Measurements from ENCODE around the gene KCNK3. TPM values are rescaled to one million over a fixed set of nuclear protein-coding genes. Genes with fewer than 3 reads are reported as not detected.
"Not testable (repeated sequence)": the region's sequence is repeated elsewhere in the genome, so short reads cannot be mapped to it uniquely, and the experiment has no call there.

KCNK3 gene
- total RNA-seq: 10 to 100 TPM; 13.1 to 24.4 TPM
- long read RNA-seq, donor 1, full-length matches to known transcripts: 22 of 35 reads
- long read RNA-seq, donor 1, partial matches to known transcripts: 0 of 35 reads
- long read RNA-seq, donor 1, other reads (novel, unspliced or antisense): 13 of 35 reads
- long read RNA-seq, donor 2, full-length matches to known transcripts: 5 of 40 reads
- long read RNA-seq, donor 2, partial matches to known transcripts: 0 of 40 reads
- long read RNA-seq, donor 2, other reads (novel, unspliced or antisense): 35 of 40 reads

DNA sequence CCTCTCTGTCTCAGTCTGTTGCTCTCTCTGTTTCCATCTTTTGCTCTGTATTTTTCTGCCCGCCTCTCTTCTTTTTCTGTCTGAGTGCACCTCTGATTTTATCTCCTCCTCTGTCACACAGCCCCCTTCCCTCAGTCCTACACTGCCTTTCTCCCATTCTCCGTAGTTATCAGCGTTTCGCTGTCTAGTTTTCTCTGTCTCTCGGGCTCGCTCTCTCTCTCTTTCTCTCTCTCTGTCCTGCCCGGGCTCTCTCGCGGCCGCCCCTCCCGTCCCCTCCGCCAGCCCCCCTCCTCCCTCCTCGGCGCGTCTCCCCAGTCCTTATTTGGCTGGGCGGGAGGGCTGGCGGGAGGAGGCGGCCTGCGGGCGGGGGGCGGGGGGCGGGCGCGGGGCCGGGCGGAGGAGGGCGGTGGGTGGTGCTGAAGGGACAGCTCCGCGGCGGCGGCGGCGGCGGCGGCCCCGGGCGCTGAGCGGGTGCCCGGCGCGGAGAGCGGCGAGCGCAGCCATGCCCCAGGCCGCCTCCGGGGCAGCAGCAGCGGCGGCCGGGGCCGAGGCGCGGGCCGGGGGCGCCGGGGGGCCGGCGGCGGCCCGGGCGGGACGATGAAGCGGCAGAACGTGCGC, at the start of gene KCNK3:
TSS of gene KCNK3 (plus strand) at position 444 of the 618 bp plus-strand sequence. CDS start at position 598, 154 bp downstream.
- peak; percentile 88 for DNase-seq (ENCODE audit: low spot score)
- intact Hi-C loops (cut with DNase I): no loop called here

DNA sequence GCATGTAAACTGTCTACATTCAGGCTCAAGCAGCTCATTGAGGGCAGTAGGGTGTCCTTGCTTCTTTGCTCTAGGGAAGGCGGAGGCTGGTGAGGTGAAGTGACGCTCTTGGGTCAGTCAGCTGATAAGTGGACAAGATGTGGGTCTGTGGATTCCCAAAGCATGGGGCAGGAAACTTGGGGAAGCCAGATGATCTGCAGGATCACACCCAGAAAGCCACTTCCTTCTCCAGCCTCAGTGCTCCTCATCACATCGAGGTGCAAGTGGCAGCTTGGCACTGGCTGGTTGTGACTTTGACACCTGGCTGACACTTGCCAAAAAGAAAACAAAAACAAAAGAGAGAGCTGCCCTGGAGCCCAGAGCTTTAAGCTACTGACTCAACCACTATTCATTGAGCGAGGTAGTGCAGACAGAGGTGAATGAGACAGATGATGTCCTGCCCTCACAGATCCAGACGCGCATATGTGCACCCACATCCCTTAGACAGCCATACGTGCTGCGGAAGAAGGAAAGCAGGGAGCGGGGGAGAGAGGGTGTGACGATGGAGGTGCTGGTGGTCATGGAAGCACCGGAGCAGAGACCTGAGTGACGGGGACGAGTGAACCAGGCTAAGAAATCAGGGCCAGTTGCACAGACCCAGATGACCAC, 48.2 kb upstream of the KCNK3 start:
- intact Hi-C loops (cut with DNase I): no loop called here
- DNase-seq (ENCODE audit: low spot score): peak; percentile 53

DNA sequence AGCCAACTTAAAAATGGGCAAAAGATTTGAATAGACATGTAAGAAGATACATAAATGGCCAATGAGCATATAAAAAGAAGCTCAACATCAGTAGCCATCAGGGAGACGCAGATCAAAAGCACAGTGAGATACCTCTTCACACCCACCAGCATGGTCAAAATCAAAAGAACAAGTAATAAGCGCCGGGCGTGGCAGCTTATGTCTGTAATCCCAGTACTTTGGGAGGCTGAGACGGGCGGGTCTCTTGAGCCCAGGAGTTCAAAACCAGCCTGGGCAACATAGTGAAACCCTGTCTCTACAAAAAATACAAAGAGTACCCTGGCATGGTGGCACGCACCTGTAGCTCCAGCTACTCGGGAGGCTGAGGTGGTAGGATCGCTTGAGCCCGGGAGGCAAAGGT, 46.8 kb upstream of the KCNK3 start:
- intact Hi-C loops (cut with DNase I): loop anchor here in 1 of 2 donors (5.0 kb wide), 1 partner anchor 42 kb away; no protein-coding TSS in a partner anchor
- DNase-seq (ENCODE audit: low spot score): peak; percentile 55

DNA sequence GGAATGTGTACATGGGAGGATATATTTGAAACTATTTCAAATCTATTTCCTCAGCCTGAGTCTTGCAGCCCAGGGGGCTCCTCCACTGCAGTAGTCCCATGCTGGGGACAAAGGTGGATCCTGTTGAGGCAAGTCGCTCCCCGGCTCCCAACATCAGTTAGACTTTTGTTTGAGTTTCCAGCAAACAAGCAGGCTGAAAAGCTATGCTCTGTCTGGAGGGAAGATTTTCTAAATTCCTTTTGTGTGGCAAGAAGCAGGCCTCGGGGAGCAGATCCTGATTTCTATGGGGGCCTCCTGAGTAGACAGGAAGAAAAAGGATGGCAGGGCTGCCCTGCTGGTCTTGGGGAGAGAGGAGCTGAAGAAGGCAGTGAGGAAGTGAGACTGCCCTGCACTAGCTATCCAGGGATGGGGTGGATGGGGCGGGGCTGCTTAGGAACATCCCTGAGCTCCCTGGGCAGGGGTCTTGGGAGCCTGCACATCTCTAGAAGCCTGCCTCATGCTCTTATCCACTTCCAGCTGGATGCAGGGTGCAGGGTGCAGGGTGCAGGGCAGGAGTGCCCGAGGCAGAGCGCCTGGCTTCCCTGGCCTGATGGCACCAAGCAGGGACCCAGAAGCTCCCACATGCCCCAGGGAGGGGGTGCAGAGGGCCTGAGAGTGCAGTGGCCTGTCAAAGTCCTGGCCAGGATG, 45.4 kb upstream of the KCNK3 start:
- intact Hi-C loops (cut with DNase I): loop anchor here in 1 of 2 donors (5.0 kb wide), 1 partner anchor 40 kb away; no protein-coding TSS in a partner anchor
- DNase-seq (ENCODE audit: low spot score): peak; percentile 73

DNA sequence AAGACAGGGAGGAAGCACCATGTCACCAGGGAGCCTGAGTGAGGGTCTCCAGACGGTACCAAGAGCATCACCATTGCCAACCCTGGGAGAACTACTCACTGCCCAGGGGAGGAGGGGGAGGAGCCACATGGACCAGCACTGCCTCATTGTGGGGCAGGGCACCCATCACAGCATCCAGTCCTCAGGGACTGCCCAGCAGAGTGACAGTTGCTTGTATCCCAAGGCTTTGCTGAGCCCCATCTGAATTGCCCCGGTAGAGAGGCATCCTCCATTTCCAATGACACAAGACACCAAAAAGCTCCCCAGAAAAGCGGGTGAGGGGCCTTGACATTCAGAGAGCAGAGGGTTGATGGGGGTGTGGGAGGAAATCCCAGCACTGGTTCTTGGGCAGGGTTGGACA, 44.5 kb upstream of the KCNK3 start:
- intact Hi-C loops (cut with DNase I): loop anchor here in 1 of 2 donors (5.0 kb wide), 1 partner anchor 39 kb away; no protein-coding TSS in a partner anchor
- DNase-seq (ENCODE audit: low spot score): no peak

DNA sequence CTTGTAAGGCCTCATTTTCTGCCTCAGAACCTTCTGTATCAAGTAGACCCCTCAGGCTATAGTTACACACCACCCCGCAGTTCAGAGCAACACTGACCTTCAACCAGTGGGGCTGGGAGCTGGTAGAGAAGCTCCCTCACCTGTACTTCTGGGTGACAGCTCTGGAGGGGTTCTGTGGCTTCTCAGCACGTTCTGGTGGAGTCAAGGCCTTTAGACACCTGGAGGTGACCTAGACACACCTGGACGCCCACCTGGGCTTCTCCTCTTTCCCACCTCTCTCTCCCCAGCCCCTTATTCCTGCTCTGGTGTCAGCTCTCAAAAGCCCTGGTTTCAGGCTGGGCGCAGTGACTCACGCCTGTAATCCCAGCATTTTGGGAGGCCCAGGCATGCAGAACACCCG, 44.0 kb upstream of the KCNK3 start:
- intact Hi-C loops (cut with DNase I): loop anchor here in 1 of 2 donors (5.0 kb wide), 1 partner anchor 39 kb away; no protein-coding TSS in a partner anchor
- peak; percentile 40 for DNase-seq (ENCODE audit: low spot score)

DNA sequence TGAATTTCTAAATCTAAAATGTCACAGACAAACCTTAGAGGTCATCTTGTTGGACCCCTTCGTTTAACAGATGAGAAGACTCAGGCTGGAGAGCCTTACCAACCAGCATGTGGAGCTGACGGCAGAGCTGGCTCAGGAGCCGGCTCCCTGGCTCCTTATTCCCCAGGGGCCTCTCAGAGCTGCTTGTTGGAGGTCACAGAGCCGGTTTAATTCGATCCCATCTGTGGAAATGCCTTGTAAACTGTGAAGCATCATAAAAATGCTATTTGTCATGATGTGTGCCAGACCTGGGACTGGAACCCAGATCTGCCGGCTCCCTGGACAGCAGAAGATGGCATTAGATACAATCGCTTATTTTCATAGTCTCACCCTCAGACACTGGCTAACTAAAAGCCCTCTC, 43.2 kb upstream of the KCNK3 start:
- intact Hi-C loops (cut with DNase I): loop anchor here in 1 of 2 donors (5.0 kb wide), 1 partner anchor 38 kb away; no protein-coding TSS in a partner anchor
- DNase-seq (ENCODE audit: low spot score): peak; percentile 53

DNA sequence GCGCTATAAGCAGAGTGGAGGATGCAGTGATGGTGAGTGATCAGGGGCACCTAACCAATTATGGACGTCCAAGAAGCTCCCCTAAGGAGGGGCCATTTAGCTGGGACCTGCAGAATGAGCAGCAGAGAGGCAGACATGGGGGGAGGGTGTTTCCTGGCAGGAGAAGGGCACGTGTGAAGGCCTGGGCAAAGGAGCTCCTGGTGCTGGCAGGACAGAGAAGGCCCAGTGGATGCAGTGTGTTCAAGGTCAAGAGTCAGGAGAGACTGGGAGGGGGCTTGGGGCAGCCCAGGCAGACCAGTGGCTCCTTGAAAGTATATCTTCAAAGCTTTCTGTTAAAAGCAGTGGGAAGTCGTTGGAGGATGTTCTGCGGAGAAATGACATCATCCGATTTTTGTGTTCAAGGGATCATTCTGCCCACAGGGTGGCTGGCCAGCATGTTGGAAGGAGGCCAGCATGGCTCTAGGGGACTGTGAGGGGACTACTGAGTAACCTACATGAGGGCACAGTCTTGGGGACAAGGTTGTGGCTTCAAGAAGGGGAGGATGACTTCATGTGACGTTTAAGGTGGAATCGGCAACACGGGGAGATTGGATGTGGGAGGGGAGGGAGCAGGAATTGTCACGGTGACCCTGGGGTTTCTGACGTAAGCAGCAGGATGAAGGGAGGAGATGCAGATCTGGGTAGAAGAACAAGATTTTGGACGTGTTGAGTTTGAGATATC, 42.4 kb upstream of the KCNK3 start:
- intact Hi-C loops (cut with DNase I): loop anchor here in 1 of 2 donors (5.0 kb wide), 1 partner anchor 37 kb away; no protein-coding TSS in a partner anchor
- peak; percentile 32 for DNase-seq (ENCODE audit: low spot score)

DNA sequence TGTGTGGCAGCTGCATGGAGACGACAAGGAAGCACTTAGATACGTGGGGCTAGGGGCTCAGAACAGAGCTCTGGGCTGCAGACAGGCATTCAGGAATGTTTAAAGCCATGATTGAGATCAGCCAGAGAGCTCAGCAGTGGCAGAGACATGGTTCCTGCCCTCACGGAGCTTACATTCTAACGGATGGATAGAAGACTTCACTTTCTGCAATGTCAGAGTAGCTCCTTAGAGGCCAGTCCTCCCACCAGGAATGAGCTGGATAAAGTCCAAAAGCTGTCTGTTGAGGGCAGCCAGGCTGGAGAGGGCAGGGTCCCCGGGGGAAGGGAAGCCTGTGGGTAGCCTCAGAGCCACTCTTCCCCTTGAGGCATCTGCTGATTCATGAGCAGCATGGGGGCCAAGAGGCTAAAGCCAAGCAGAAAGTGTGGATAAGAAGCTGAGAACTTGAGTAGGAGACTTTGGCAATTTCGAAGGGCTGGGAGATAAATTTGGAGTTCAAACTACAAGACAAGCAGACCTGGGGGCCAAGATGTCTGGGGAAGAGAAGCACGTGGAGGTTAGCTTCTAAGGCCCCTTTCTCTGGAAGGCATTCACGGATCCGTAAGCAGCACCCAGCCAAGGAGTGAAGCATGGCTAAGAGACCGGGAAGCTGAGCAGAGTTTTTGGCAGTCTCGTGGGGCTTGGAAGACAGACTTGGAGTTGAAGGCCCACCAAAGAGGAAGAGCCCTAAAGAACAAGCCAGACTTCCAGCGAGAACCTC, 41.6 kb upstream of the KCNK3 start:
- DNase-seq (ENCODE audit: low spot score): peak; percentile 60
- intact Hi-C loops (cut with DNase I): no loop called here

DNA sequence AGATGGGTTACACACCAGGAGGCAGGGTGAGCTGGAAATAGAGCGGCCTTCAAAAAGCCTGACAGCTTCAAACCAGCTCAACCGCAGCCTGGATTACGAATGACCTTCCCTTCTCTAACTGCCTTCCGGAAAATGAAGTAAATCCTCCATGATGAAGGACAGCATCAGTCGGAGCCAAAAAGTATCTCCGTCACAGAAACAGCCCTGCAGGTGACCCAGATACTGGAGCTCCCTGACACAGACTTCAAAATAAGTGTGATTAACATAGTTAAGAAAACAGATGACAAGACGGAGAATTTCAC, 41.1 kb upstream of the KCNK3 start:
- intact Hi-C loops (cut with DNase I): no loop called here
- DNase-seq (ENCODE audit: low spot score): peak; percentile 38

DNA sequence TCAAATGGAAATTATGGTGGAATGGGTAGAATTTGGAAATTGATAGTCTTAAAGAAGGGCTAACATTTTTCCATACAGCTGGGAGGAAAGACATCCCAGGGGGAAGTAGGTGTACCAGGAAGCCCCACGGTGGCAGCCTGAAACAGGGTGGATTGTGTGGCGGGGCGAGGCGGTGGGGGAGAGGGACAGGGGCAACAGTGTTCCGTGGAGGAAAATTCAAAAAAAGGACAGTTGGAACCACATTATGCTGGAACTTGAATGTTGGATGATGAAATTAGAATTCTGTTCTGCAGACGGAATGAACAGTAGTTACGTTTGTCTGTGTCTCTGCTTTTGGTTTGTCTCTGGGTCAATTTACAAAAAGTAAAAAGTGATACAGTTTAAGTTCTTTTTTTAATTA, 40.7 kb upstream of the KCNK3 start:
- DNase-seq (ENCODE audit: low spot score): peak; percentile 73
- intact Hi-C loops (cut with DNase I): no loop called here

DNA sequence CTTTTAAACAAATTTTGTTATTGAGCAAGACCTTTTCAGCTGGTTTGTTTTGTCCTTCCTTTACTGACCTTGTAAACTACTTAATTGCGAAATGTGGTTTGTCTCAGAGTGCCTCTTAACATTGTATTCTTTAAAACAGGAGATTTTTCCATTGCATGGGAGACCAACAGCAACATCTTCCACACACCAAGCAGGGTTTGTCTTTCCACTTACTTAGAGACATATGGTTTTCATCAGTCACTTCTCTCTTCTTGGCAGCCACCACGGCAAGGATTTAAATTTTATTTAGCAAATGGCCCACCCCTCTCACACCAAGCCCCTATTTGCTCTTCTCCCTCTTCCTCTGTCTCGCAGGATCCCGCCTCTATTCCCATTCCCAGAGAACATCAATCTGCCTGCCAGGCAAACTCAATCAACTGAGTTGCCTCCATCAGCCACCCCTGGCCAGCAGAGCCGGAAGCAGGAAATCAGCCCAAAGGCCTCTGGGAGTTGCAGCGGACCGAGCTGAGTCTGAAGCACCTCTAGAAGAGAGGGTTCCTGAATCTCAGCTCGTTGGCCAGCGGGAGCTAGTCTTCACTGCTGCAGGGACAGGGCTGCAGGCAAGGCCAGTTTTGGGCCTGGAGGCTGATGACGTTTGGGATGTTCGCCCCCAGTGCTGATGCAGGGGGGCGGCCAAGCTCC, 40.0 kb upstream of the KCNK3 start:
- peak; percentile 78 for DNase-seq (ENCODE audit: low spot score)
- intact Hi-C loops (cut with DNase I): no loop called here

DNA sequence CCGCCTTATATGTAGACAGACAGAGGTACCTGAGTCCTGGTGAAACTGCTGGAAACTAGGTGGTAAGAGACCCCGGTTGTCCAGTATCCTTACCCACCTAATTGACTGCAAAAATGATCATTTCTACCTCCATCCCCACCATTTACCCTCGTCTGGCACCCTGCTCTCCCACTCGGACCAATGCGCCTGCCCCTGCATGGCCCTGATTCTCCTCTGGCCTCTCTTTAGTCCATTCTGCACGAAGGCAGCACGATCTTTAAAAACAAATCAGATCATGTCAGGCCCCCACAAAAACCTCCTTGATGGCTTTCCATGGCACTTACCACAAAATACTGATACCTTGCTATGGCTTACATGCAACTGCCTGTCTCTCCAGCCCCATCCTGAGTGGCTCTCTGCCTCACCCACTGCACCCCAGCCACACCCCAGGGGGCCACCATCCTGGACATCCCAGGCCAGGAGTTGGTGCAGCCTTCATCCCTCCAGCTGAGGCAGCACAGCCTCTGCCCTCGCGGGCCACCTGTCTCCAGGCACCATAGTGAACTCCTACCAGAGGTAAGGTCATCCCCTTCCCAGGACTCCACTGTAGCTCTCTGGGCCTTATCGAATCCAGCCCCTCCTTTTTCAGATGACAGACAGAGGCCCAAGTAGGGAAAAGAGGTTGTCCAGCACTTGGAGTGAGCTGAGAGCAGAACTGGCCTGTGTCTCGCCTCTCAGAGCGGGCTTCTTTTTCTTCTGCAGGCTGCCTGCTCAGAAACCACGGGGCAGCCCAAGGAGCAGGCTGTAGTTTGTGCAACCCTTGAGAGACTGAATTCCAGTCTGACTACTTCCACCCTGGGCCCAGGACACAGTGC, 39.1 kb upstream of the KCNK3 start:
- intact Hi-C loops (cut with DNase I): no loop called here
- peak; percentile 34 for DNase-seq (ENCODE audit: low spot score)

DNA sequence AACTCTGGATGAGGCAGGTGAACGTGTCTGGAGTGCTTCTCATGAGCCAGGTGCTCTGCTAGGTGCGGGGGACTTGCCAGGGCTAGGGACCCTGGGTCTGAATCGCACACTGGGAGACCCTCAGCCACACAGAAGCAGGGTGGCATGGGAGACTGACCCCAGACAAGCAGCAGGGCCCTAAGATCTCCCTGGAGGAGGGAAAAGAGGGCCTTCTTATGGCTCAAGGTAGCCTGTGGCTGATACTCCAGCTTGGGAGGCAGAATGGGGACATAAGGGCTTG, 38.5 kb upstream of the KCNK3 start:
- no peak for DNase-seq (ENCODE audit: low spot score)
- intact Hi-C loops (cut with DNase I): no loop called here

DNA sequence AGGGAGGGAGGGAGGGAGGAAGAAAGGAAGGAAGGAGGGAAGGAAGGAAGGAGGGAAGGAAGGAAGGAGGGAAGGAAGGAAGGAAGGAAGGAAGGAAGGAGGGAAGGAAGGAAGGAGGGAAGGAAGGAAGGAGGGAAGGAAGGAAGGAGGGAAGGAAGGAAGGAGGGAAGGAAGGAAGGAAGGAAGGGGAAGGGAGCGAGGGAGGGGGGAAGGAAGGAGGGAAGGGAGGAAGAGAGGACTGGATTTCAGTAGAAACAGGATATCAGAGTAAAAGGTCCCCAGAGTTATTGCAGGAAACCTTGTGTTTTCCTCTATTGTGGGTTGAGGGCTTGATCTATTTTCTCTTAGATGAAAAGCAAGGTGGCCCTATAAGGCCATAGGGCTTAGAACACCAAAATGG, 37.4 kb upstream of the KCNK3 start:
- intact Hi-C loops (cut with DNase I); DNase-seq (ENCODE audit: low spot score): not testable (repeated sequence)

DNA sequence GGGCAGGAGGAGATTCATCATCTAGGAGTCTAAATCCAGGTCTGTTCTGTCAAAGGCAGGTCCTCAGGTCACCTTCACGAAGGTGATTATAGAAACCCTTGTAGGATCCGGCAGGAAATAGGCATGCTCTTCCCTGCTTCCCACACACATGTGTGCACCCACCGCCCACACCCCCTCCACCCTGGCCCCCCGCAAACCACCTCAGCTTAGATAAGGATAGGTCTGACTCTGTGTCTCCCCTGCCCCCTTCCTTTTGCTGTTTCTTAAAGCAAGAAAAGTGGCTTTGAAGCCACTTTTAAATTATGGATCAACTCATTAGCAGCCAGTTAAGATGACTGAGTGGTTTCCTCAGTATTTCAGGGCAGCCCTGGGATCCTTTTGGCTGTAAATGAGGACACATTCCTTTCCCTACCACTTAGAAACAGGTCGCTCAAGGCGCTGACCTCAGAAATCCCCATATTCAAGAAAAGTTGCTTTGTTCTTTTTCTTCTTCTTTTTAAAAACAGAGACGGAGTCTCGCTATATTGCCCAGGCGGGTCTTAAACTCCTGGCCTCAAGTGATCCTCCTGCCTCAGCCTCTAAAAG, 36.8 kb upstream of the KCNK3 start:
- intact Hi-C loops (cut with DNase I): no loop called here
- DNase-seq (ENCODE audit: low spot score): no peak

DNA sequence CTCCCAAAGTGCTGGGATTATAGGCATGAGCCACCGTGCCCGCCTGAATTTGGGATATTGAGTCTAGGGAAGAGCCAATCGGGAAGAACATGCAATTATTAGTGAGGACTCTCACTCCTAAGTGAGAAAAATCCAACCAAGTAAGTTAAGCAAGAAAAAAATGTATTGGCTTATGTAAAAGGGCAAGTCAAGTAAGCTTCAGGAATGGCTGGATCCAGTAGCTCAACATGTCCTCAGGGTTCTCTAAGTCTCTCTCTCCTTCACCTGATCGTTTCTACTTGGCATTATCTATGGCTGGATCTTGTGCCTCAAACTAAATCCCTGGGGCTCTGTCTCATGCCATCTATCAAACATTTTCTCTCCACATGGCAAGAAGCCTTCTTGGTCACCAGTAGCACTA, 35.3 kb upstream of the KCNK3 start:
- intact Hi-C loops (cut with DNase I): no loop called here
- no peak for DNase-seq (ENCODE audit: low spot score)

All from posterior vena cava (tissue), 2 donors.